ENCODE results near the gene RAB7A. TPM values are rescaled to one million over a fixed set of nuclear protein-coding genes. Genes with fewer than 3 reads are reported as not detected.

Gene RAB7A
- total RNA-seq, 1 experiment from 2014 or later = 233 TPM

DNA sequence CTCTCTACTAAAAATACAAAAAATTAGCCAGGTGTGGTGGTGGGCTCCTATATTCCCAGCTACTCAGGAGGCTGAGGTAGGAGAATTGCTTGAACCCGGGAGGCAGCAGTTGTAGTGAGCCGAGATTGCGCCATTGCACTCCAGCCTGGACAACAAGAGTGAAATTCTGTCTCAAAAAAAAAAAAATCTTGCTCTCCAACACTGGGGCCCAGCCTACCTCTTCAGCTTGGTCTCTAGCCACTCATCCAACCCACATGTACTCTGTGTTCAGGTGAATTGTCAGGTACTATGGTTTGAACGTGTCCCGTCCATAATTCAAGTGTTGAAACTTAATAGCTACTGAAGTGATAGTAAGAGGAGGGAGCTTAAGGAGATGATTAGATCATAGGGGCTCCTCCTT is 22.4 kb upstream of the RAB7A start:
- Histone ChIP-seq H3K9ac (ENCODE audit: low read length) (no peak overlapping the region), H3K9me2 (ENCODE audit: insufficient read depth) (no peaks in the 10 kb centered on the region), H3K4me1 (ENCODE audit: control insufficient read depth in 1 of 2, insufficient read depth in 2 of 2, low read length in 2 of 2) (peaks cover 0 to 6% of the 10 kb centered on the region in 2 experiments; a peak in 2 of 4 replicates), H3K9me3 (ENCODE audit: control insufficient read depth in 1 of 2, insufficient read depth in 1 of 2, low read depth in 1 of 2, low read length in 2 of 2) (no peaks in the 10 kb centered on the region), H3K79me2 (ENCODE audit: insufficient read depth, low read length) (no peaks in the 10 kb centered on the region), H3K4me3 (replicated peaks in 1 of 2; ENCODE audit: low read depth in 1 of 2, low read length in 2 of 2) (no peak overlapping the region), H3K36me3 (ENCODE audit: control insufficient read depth in 1 of 2, insufficient read depth in 2 of 2, low read length in 2 of 2) (no peaks in the 10 kb centered on the region), H3K4me2 (ENCODE audit: low read length) (no peak overlapping the region), H3K27me3 (ENCODE audit: insufficient read depth, low read length) (no peaks in the 10 kb centered on the region), H3K27ac (ENCODE audit: low read depth, low read length) (no peak overlapping the region), H4K20me1 (ENCODE audit: insufficient read depth) (no peaks in the 10 kb centered on the region), H2AFZ (ENCODE audit: low read depth, low read length, poor library complexity, severe bottlenecking) (no peak overlapping the region)
- CTCF ChIA-PET = interaction anchor here (0.9 kb wide), 1 partner anchor 23 kb away, joined by 4 read pairs; no protein-coding TSS in a partner anchor
- TF ChIP-seq EZH2 (IDR thresholded peaks at IDR 0.05) = no peak
- TF ChIP-seq EGR1 (IDR thresholded peaks at IDR 0.05; ENCODE audit: low read depth) = no peak
- TF ChIP-seq ELF1 (IDR thresholded peaks at IDR 0.05; ENCODE audit: borderline replicate concordance, low read depth) = no peak
- no peak for TF ChIP-seq CBX3 (IDR thresholded peaks at IDR 0.05; ENCODE audit: low read depth)
- TF ChIP-seq POLR2A (IDR thresholded peaks at IDR 0.05; ENCODE audit: borderline replicate concordance, extremely low read depth, insufficient read depth, insufficient read length) = no peak
- intact Hi-C loops (cut with micrococcal nuclease) = no loop called here
- BruUV-seq (replicated peaks) = no TSS peak
- no peak for ATAC-seq
- POLR2A ChIA-PET = no interaction called here
- DNase-seq (ENCODE audit: low read depth, low spot score) = no peak
- RAD21 ChIA-PET (ENCODE audit: low non-redundant PET in 1 of 2, low total read pairs in 2 of 2, uncharacterized antibody in 2 of 2, unreplicated experiment in 2 of 2) = no interaction called here

DNA sequence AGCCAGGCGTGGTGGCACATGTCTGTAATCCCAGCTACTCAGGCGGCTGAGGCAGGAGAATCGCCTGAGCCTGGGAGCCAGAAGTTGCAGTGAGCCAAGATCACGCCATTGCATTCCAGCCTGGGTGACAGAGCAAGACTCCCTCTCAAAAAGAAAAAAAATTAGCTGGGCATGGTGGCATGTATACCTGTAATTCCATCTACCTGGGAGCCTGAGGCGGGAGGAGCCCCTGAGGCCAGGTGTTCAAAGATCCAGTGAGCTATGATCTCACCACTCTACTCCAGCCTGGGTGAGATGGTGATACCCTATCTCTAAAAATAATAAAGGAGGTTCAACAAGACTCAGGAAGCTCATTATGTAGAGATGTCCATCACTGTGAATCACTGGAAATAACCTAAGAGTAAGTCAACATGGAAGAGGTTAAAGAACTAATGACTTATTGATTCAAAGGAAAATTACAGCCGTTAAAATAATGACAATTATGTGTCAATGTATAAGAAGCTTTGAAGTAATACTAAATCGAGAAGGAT is 19.8 kb upstream of the RAB7A start:
- TF ChIP-seq FOSL1 (IDR thresholded peaks at IDR 0.05; ENCODE audit: low read depth) (no peak), ZFX (IDR thresholded peaks at IDR 0.05) (no peak), CEBPB (IDR thresholded peaks at IDR 0.05; ENCODE audit: low read depth) (no peak), POLR2A (IDR thresholded peaks at IDR 0.05; ENCODE audit: borderline replicate concordance, extremely low read depth, insufficient read depth, insufficient read length) (no peak), ZNF274 (IDR thresholded peaks at IDR 0.05; ENCODE audit: low read depth, low read length) (no peak), SRF (IDR thresholded peaks at IDR 0.05; ENCODE audit: low read depth) (no peak)
- TF ChIP-seq, protein P1, sequence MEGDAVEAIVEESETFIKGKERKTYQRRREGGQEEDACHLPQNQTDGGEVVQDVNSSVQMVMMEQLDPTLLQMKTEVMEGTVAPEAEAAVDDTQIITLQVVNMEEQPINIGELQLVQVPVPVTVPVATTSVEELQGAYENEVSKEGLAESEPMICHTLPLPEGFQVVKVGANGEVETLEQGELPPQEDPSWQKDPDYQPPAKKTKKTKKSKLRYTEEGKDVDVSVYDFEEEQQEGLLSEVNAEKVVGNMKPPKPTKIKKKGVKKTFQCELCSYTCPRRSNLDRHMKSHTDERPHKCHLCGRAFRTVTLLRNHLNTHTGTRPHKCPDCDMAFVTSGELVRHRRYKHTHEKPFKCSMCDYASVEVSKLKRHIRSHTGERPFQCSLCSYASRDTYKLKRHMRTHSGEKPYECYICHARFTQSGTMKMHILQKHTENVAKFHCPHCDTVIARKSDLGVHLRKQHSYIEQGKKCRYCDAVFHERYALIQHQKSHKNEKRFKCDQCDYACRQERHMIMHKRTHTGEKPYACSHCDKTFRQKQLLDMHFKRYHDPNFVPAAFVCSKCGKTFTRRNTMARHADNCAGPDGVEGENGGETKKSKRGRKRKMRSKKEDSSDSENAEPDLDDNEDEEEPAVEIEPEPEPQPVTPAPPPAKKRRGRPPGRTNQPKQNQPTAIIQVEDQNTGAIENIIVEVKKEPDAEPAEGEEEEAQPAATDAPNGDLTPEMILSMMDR (IDR thresholded peaks at IDR 0.05 in 2 of 3, conservative IDR thresholded peaks at IDR 0.05 in 1 of 3; ENCODE audit: borderline replicate concordance in 1 of 3, insufficient read depth in 1 of 3, low read depth in 2 of 3, low read length in 2 of 3) = no peak
- no peak overlapping the region for H3K4me3 ChIP-seq (replicated peaks in 1 of 2; ENCODE audit: low read depth in 1 of 2, low read length in 2 of 2)
- DNase-seq (ENCODE audit: low read depth, low spot score) = no peak
- ChIA-PET RAD21 (ENCODE audit: low non-redundant PET in 1 of 2, low total read pairs in 2 of 2, uncharacterized antibody in 2 of 2, unreplicated experiment in 2 of 2) (no interaction called here), POLR2A (no interaction called here), CTCF (no interaction called here)
- no peaks in the 10 kb centered on the region for H3K9me2 ChIP-seq (ENCODE audit: insufficient read depth)
- no peak for ATAC-seq
- no peaks in the 10 kb centered on the region; a peak in 1 of 4 replicates for H3K4me1 ChIP-seq (ENCODE audit: control insufficient read depth in 1 of 2, insufficient read depth in 2 of 2, low read length in 2 of 2)
- no peak overlapping the region for H3K27ac ChIP-seq (ENCODE audit: low read depth, low read length)
- no peak overlapping the region for H2AFZ ChIP-seq (ENCODE audit: low read depth, low read length, poor library complexity, severe bottlenecking)
- H3K36me3 ChIP-seq (ENCODE audit: control insufficient read depth in 1 of 2, insufficient read depth in 2 of 2, low read length in 2 of 2) = no peaks in the 10 kb centered on the region
- H3K79me2 ChIP-seq (ENCODE audit: insufficient read depth, low read length) = no peaks in the 10 kb centered on the region
- H3K9me3 ChIP-seq (ENCODE audit: control insufficient read depth in 1 of 2, insufficient read depth in 1 of 2, low read depth in 1 of 2, low read length in 2 of 2) = no peaks in the 10 kb centered on the region
- no peak overlapping the region for H3K9ac ChIP-seq (ENCODE audit: low read length)
- BruUV-seq (replicated peaks) = no TSS peak
- no peaks in the 10 kb centered on the region for H3K27me3 ChIP-seq (ENCODE audit: insufficient read depth, low read length)
- no peak overlapping the region for H3K4me2 ChIP-seq (ENCODE audit: low read length)
- H4K20me1 ChIP-seq (ENCODE audit: insufficient read depth) = no peaks in the 10 kb centered on the region
- intact Hi-C loops (cut with micrococcal nuclease) = no loop called here

Data from HCT116 (cell line).